Type B pancreatic cell (in vitro differentiated cells): Measurements from ENCODE around the gene ARRDC2. TPM values are rescaled to one million over a fixed set of nuclear protein-coding genes. Genes with fewer than 3 reads are reported as not detected.
"Not testable (repeated sequence)": the region's sequence is repeated elsewhere in the genome, so short reads cannot be mapped to it uniquely, and the experiment has no call there.

Source experiments
- DNase-seq: peaks from one replicate; pipeline ENCODE4 v3.0.0; 2021; ENCODE audit warnings: mixed read lengths; ENCODE audit not compliant: unreplicated experiment; ENCODE audit errors: extremely low spot score
- H3K27ac Mint-ChIP-seq: 2 replicates; pipeline ENCODE4 v1.8.0; 2021; ENCODE audit warnings: mild to moderate bottlenecking, mixed read lengths
- H3K27me3 Mint-ChIP-seq: 2 replicates; pipeline ENCODE4 v1.8.0; 2021; ENCODE audit warnings: mixed read lengths
- H3K36me3 Mint-ChIP-seq: 2 replicates; pipeline ENCODE4 v1.8.0; 2021; ENCODE audit warnings: mixed read lengths
- H3K4me1 Mint-ChIP-seq: one replicate; pipeline ENCODE4 v1.8.0; 2021; ENCODE audit warnings: mixed read lengths; ENCODE audit not compliant: unreplicated experiment
- H3K4me3 Mint-ChIP-seq: 2 replicates; pipeline ENCODE4 v1.8.0; 2021; ENCODE audit warnings: mild to moderate bottlenecking, mixed read lengths
- H3K9me3 Mint-ChIP-seq: 2 replicates; pipeline ENCODE4 v1.8.0; 2021; ENCODE audit warnings: mixed read lengths
- total RNA-seq: library from RNA; stranded (reverse); gene quantifications from 2 replicates; pipeline ENCODE4 v1.2.1, GENCODE V29; 2021; ENCODE audit warnings: low replicate concordance
- TF ChIP-seq, protein P1 (sequence below): fragments of 200-600 bp; sonication (generic); conservative IDR thresholded peaks from 2 replicates; pipeline ENCODE4 v1.5.0; 2021; ENCODE audit warnings: antibody characterized with exemption, mild to moderate bottlenecking

Gene ARRDC2
- total RNA-seq, 1 donor from 2014 or later, result 2.8 TPM

DNA sequence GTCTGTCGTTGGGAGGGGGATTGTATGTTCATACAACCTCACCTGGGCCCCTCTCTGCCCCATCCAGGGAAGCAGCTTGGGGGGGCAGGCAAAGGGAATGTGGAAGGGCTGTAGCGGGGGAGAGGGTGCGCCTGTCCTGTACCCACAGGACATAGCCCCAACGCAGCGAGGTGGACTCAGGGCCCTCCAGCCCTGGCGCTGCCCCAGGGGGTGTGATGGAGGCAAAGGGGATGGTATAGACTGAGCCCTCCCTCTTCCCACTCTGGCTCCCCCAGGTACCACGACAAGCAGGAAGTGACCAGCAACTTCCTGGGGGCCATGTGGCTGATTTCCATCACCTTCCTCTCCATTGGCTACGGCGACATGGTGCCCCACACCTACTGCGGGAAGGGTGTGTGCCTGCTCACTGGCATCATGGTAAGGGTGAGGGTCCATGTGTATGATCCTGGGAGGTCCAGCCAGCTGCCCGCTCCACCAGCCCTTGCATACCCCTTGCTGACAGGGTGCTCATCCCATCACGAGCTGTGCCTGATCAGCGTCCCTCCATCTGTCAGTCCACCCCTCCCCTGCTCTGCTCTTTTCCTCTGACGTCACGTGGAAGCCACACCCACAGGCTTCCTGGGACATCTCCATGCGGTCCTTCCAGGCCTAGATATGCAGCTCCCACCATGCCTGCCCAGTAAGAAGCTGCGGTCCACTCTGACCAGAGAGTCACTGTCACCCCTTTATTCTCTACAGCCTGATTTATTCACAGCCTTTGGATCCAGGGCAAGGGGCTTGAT, 22.7 kb upstream of the ARRDC2 start:
- TF ChIP-seq, protein P1, sequence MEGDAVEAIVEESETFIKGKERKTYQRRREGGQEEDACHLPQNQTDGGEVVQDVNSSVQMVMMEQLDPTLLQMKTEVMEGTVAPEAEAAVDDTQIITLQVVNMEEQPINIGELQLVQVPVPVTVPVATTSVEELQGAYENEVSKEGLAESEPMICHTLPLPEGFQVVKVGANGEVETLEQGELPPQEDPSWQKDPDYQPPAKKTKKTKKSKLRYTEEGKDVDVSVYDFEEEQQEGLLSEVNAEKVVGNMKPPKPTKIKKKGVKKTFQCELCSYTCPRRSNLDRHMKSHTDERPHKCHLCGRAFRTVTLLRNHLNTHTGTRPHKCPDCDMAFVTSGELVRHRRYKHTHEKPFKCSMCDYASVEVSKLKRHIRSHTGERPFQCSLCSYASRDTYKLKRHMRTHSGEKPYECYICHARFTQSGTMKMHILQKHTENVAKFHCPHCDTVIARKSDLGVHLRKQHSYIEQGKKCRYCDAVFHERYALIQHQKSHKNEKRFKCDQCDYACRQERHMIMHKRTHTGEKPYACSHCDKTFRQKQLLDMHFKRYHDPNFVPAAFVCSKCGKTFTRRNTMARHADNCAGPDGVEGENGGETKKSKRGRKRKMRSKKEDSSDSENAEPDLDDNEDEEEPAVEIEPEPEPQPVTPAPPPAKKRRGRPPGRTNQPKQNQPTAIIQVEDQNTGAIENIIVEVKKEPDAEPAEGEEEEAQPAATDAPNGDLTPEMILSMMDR, result no peak
- no peak overlapping the region for H3K27ac Mint-ChIP-seq
- DNase-seq, result no peak

DNA sequence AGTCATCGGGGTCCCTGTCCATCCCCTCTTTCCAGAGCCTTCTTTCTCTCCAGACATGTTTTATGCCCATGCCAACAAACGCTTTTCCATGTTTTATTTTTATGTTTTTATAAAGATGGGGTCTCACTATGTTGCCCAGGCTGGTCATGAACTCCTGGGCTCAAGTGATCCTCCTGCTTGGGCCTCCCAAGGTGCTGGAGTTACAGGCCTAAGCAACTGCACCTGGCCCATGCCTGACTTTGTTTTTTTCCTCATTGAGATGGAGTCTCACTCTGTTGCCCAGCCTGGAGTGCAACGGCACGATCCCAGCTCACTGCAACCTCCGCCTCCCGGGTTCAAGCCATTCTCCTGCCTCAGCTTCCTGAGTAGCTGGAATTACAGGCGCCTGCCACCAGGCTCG, 21.4 kb upstream of the ARRDC2 start:
- H3K4me1 Mint-ChIP-seq, H3K4me3 Mint-ChIP-seq, H3K9me3 Mint-ChIP-seq, H3K27me3 Mint-ChIP-seq, DNase-seq, H3K27ac Mint-ChIP-seq, H3K36me3 Mint-ChIP-seq: not testable (repeated sequence)

More for the DNA sequence above, 22.7 kb upstream of the ARRDC2 start:
- Mint-ChIP-seq H3K27me3 (no peaks in the 10 kb centered on the region), H3K36me3 (no peaks in the 10 kb centered on the region), H3K4me3 (no peak overlapping the region), H3K9me3 (no peaks in the 10 kb centered on the region), H3K4me1 (no peaks in the 10 kb centered on the region)

DNA sequence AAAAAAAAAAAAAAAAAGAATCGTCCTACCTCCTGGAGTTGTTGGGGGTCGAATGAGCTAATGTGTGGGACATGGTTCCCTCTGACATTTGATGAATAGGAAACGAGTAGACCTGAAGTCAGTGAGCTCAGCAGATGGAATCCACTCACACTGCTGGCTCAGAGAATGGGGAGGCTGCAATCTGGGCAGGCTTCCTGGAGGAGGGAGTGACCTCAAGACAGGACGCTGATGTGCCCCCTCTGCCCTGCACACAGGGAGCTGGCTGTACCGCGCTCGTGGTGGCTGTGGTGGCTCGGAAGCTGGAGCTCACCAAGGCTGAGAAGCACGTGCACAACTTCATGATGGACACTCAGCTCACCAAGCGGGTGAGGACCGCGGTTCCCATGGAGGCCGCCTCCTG, 19.8 kb upstream of the ARRDC2 start:
- no peaks in the 10 kb centered on the region for H3K4me1 Mint-ChIP-seq
- no peaks in the 10 kb centered on the region for H3K27me3 Mint-ChIP-seq
- no peak overlapping the region for H3K4me3 Mint-ChIP-seq
- no peaks in the 10 kb centered on the region for H3K9me3 Mint-ChIP-seq
- H3K27ac Mint-ChIP-seq, result no peak overlapping the region
- DNase-seq, result no peak
- no peaks in the 10 kb centered on the region for H3K36me3 Mint-ChIP-seq
- TF ChIP-seq, protein P1, result no peak

DNA sequence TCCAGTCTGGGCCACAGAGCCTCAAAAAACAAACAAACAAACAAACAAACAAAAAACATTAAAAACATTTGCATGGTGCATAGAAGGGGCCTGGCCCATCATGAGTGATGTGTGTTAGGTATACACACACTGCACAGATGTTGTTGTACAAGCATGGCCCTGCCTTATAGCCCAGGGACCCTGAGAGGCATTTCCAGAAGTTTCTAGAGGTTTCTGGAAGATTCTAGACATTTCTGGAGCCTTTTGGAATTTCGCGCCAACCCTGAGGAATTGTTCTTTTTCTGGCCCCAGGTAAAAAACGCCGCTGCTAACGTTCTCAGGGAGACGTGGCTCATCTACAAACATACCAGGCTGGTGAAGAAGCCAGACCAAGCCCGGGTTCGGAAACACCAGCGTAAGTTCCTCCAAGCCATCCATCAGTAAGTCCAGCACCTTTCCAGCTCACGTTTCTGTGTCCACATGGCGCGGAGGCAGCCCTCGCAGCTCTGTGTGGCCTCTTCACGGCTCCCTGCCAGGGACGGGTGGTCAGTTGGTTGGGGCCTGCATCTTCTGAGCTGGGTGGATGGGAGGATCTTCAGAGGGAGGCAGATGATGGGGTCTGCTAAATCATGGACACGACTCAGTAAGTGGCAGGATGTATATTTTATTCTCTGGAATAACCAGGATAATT, 18.4 kb upstream of the ARRDC2 start:
- H3K36me3 Mint-ChIP-seq, result no peaks in the 10 kb centered on the region
- no peaks in the 10 kb centered on the region for H3K9me3 Mint-ChIP-seq
- H3K4me1 Mint-ChIP-seq, result no peaks in the 10 kb centered on the region
- H3K27ac Mint-ChIP-seq, result no peak overlapping the region
- TF ChIP-seq, protein P1, result no peak
- no peaks in the 10 kb centered on the region for H3K27me3 Mint-ChIP-seq
- DNase-seq, result no peak
- no peak overlapping the region for H3K4me3 Mint-ChIP-seq

DNA sequence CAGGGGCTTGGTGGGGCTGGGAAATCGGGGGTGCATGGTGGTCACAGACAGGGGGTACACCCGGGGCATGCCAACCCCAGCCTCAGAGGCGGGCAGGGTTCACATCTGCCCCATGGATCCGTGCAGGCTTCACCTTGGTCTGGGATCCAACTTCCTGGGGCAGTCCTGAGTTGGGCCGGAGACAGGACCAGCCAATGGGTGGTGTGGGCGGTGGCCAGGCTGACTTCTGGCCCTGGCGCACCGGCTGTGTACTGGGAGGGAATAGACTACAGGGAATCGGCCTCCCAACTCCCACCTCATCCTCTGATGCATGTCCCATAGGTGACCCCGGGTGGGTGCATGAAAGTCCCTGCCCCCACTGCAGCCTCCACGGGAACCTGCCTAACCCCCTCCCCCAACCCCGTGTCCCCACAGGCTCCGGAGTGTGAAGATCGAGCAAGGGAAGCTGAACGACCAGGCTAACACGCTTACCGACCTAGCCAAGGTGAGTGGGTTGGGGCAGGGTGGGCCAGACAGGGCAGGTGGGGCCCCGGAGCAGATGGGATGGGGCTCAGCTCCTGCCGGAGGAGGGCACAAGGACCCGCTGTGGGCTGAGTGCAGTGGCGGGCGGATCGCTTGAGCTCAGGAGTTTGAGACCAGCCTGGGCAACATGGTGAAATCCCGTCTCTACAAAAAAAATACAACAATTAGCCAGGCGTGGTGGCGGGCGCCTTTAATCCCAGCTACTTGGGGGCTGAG, 14.7 kb upstream of the ARRDC2 start:
- H3K27me3 Mint-ChIP-seq, result no peaks in the 10 kb centered on the region
- TF ChIP-seq, protein P1, result no peak
- no peak overlapping the region for H3K4me3 Mint-ChIP-seq
- DNase-seq, result no peak
- no peaks in the 10 kb centered on the region for H3K4me1 Mint-ChIP-seq
- no peaks in the 10 kb centered on the region for H3K9me3 Mint-ChIP-seq
- H3K27ac Mint-ChIP-seq, result no peak overlapping the region
- H3K36me3 Mint-ChIP-seq, result no peaks in the 10 kb centered on the region
